Spleen (tissue), 7 donors: Measurements from ENCODE around the gene RBM26.

Experiments
- POLR2AphosphoS5 ChIP-seq, 3 donors: sonication (generic); formaldehyde crosslinking; IDR thresholded peaks; one replicate each; pipeline ENCODE4 v1.5.1; 2017; ENCODE audit warnings: antibody characterized with exemption in 3 of 3
- TF ChIP-seq, protein P1 (sequence below), 11 experiments: fragments of 200-600 bp in 7 of 11; fragments of 450-650 bp in 4 of 11; sonication (generic) in 4 of 11; IDR thresholded peaks in 8 of 11; conservative IDR thresholded peaks in 3 of 11; 1 replicate in 7 of 11; 2 replicates in 4 of 11; pipeline versions ENCODE4 v1.4.0 to v1.8.0; 2016 to 2021; ENCODE audit warnings: antibody characterized with exemption in 11 of 11, inconsistent platforms in 4 of 11, mild to moderate bottlenecking in 1 of 11
- donor health status: DM: no; HTN: no; CAD: no; lungs with moderate emphysema.
- donor health status: DM: no; HTN: no; CAD: no.
- donor health status: DM: no; HTN: no; CAD: no.

DNA sequence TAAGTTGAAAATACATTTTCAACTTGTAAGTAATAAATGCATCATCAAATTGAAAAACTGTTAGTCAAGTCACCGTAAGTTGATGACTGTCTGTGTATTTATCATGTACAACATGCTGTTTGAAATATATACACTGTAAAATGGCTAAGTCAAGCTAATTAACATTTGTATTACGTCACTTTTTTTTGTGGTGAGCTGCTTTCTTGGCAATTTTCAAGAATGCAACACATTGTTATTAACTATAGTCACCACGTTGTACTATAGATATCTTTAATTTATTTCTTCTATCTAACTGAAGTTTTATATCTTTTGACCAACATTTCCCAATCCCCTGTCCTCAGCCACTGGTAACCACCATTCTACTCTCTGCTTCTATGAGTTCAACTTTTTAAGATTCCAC lies 57.0 kb downstream of the RBM26 start:
- TF ChIP-seq, protein P1, sequence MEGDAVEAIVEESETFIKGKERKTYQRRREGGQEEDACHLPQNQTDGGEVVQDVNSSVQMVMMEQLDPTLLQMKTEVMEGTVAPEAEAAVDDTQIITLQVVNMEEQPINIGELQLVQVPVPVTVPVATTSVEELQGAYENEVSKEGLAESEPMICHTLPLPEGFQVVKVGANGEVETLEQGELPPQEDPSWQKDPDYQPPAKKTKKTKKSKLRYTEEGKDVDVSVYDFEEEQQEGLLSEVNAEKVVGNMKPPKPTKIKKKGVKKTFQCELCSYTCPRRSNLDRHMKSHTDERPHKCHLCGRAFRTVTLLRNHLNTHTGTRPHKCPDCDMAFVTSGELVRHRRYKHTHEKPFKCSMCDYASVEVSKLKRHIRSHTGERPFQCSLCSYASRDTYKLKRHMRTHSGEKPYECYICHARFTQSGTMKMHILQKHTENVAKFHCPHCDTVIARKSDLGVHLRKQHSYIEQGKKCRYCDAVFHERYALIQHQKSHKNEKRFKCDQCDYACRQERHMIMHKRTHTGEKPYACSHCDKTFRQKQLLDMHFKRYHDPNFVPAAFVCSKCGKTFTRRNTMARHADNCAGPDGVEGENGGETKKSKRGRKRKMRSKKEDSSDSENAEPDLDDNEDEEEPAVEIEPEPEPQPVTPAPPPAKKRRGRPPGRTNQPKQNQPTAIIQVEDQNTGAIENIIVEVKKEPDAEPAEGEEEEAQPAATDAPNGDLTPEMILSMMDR (IDR thresholded peaks at IDR 0.05 in 8 of 11, conservative IDR thresholded peaks at IDR 0.05 in 3 of 11): no peak
- no peak for TF ChIP-seq POLR2AphosphoS5 (IDR thresholded peaks at IDR 0.05)
